Erythroblast (primary cell): ENCODE results near the gene FGF5.

ENCODE experiments used
- GATA1 ChIP-seq: IDR thresholded peaks from 2 replicates; pipeline ENCODE4 v1.6.1; 2011; ENCODE audit warnings: low read depth, mild to moderate bottlenecking, control low read depth, low read length, moderate library complexity
- POLR2A ChIP-seq: IDR thresholded peaks from 2 replicates; pipeline ENCODE4 v1.6.1; 2011; ENCODE audit warnings: mild to moderate bottlenecking, low read length

DNA sequence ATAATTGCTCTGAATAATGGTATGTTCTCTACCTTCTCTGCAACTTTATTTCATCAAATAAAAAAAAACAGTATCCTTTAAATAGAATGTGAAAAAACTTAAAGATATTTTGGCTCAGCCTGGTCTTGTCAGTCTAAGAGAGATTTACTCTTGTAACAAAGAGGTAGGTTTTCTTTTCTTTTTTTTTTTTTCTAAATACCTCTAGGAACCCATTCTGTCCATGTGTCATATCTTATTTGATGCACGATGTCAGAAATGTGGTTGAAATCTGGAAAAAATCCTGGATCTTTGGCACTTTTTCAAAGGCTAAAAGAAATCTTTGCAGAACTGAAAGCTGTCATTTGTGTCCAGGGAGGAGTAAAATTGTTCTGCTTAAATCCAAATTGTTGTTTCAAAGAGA, 17.3 kb upstream of the FGF5 start:
- TF ChIP-seq POLR2A = no peak
- no peak for TF ChIP-seq GATA1
